DMS79 treated with DMSO at 0.1 percent for 48 hours (cell line): ENCODE data around the gene SAMSN1.

Experiments
- DNase-seq: peaks from one replicate; lab custom pipeline; 2025; lab: John Stamatoyannopoulos, UW

Gene SAMSN1

GRCh38 chr21:14545906-14546480 lies at the start of gene SAMSN1:
SAMSN1 (minus strand) TSS chr21:14546315; CDS start chr21:14546261, 54 bp downstream.
- no peak for DNase-seq

GRCh38 chr21:14595449-14595848 lies 49.3 kb upstream of the SAMSN1 start:
- DNase-seq = no peak

GRCh38 chr21:14594967-14595366 lies 48.9 kb upstream of the SAMSN1 start:
- no peak for DNase-seq

GRCh38 chr21:14593230-14593629 lies 47.1 kb upstream of the SAMSN1 start:
- no peak for DNase-seq

GRCh38 chr21:14592296-14593000 lies 46.3 kb upstream of the SAMSN1 start:
- no peak for DNase-seq

- no peak for DNase-seq
Measured at GRCh38 chr21:14591882-14592281, 45.8 kb upstream of the SAMSN1 start.

GRCh38 chr21:14591377-14591776 lies 45.3 kb upstream of the SAMSN1 start:
- DNase-seq = no peak

GRCh38 chr21:14589855-14590563 lies 43.9 kb upstream of the SAMSN1 start:
- DNase-seq = no peak

- DNase-seq = no peak
Measured at GRCh38 chr21:14587266-14587665, 41.2 kb upstream of the SAMSN1 start.

GRCh38 chr21:14585122-14585521 lies 39.0 kb upstream of the SAMSN1 start:
- no peak for DNase-seq

- DNase-seq = no peak
Measured at GRCh38 chr21:14584357-14585095, 38.4 kb upstream of the SAMSN1 start.

GRCh38 chr21:14583629-14584255 lies 37.6 kb upstream of the SAMSN1 start:
- no peak for DNase-seq

- DNase-seq = no peak
Measured at GRCh38 chr21:14582934-14583628, 37.0 kb upstream of the SAMSN1 start.

GRCh38 chr21:14581902-14582457 lies 35.9 kb upstream of the SAMSN1 start:
- no peak for DNase-seq

GRCh38 chr21:14573244-14573643 lies 27.1 kb upstream of the SAMSN1 start:
- DNase-seq = no peak

GRCh38 chr21:14572204-14572780 lies 26.2 kb upstream of the SAMSN1 start:
- no peak for DNase-seq

- DNase-seq = no peak
Measured at GRCh38 chr21:14569868-14570267, 23.8 kb upstream of the SAMSN1 start.

GRCh38 chr21:14569026-14569621 lies 23.0 kb upstream of the SAMSN1 start:
- no peak for DNase-seq

GRCh38 chr21:14567331-14568279 lies 21.5 kb upstream of the SAMSN1 start:
- no peak for DNase-seq
